Measurements from ENCODE around the gene KIAA0513.
"Not testable (repeated sequence)": the region's sequence is repeated elsewhere in the genome, so short reads cannot be mapped to it uniquely, and the experiment has no call there.

The KIAA0513 gene

DNA sequence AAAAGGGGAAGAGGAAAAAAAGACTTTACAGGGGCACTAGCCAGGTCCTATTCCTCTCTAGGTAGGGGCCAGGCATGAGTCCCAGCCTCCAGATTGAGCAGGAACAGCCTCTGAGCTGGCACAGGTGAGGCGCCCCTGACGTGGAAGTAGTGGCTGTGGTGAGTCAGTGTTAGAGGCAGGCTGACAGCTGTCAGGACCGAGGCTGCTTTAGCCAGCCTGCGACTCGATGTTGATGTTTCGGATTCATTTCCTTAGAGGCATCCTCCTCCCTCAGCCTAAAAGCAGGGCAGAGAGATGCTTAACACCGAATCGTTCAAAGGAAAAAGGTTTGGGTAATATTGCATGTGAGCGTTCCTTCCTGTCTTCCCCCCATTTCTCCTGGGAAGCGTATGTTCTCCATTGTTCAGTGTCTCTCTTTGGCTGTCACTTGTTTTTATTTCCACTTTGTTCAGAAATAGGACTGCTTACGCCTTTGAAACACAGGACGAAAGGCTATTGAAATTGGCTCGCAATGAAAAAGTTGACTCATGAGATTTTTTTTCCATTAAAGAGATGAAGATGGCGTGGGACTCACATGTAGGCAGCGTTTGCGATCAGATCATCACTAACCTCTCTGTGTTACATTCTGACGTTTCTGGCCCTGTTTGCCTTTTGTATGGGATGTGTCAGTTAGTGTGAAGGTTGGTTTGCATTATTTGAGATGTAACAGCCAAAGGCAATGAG, 1.3 kb downstream of the KIAA0513 start:
- peak; percentile 29 to 42 (median 36) for DNase-seq (ENCODE audit: low read depth in 2 of 3, low spot score in 2 of 3)

GRCh38 chr16:85029408-85029784, 1.8 kb downstream of the KIAA0513 start:
- DNase-seq (ENCODE audit: low read depth in 2 of 3, low spot score in 2 of 3) = peak in 1 of 3 experiments; percentile 9

- no peak for DNase-seq (ENCODE audit: low read depth in 2 of 3, low spot score in 2 of 3)
These were observed 2.4 kb downstream of the KIAA0513 start for GRCh38 chr16:85029981-85030401.

DNA sequence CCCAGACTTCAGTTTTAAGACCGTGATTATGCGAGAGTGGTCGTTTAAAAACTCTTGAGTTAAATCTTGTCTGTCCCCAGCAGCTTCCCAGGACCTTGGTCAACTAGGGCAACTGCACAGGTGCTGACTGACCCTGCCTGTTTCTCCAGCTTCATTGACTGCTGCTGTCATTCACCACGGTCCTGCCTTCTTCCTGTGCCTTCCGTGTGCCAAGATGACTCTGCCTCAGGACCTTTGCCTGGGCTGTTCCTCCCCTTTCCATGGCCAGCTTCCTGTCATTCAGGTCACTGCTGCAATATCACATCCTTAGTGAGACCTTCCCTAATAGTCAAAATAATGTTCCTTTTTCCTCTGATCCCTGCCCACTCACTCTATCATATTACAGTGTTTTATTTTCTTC, 3.9 kb downstream of the KIAA0513 start:
- DNase-seq (ENCODE audit: low read depth in 2 of 3, low spot score in 2 of 3) = no peak

- not testable (repeated sequence) for DNase-seq (ENCODE audit: low read depth in 2 of 3, low spot score in 2 of 3)
These were observed 4.6 kb downstream of the KIAA0513 start for GRCh38 chr16:85032187-85032586.

- no peak for DNase-seq (ENCODE audit: low read depth in 2 of 3, low spot score in 2 of 3)
These were observed 5.6 kb downstream of the KIAA0513 start for GRCh38 chr16:85033171-85033570.

GRCh38 chr16:85034591-85035433, 7.2 kb downstream of the KIAA0513 start:
- DNase-seq (ENCODE audit: low read depth in 2 of 3, low spot score in 2 of 3) = no peak

DNA sequence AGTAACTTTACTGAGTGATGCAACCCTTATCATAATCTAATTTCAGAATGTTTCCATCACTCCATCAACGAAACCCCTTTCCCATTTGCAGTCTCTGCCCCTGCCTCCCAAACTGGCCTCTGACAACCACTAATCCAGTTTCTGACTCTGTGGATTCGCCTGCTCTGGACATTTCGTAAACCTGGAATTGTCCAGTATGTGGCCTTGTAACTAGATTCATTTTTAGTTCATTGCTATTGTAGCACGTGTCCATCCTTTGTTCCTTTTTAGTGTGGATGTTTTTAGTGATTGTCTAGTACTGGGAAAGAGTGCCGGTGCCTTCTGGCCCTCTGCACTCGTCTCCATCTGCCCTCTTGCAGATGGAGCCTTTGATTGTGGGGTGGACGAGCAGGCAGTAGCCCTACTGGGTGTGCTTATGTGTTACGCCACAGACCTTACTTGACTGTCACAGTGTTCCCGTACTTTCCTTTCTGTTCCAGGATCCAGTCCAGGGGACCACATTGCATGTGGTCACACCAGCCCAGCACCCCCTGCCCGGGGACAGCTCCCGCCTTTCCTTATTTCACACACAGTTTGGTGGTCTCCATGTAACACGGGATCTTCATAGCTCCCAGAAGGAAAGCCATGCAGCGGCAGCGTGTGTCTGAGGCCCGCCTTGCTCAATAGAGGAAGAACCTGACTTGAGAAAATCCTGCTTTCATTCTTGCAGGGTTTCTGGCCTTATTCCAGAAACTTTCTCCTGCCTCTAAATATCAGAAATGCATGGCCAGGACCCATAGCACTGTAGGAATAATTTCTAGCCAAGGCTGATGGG, 8.8 kb downstream of the KIAA0513 start:
- no peak for DNase-seq (ENCODE audit: low read depth in 2 of 3, low spot score in 2 of 3)

DNA sequence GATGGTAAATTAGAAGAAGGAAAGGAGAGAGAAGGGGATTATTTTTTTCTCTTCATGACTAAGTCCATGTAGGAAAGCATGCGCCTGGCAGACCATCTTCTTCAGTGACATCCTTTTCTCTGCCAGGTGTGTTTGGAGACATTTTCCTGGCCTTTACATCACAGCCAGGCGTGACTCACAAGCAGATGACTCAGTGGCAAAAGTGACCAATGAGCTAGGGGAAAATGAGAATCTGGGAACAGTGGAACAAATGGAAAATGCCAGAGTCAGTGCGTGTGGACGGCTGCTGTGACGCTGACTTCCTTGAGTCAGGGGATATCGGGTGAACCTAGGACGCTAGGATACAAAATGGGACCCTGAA, 9.4 kb downstream of the KIAA0513 start:
- DNase-seq (ENCODE audit: low read depth in 2 of 3, low spot score in 2 of 3) = no peak

GRCh38 chr16:85037721-85038120, 10.1 kb downstream of the KIAA0513 start:
- DNase-seq (ENCODE audit: low read depth in 2 of 3, low spot score in 2 of 3) = no peak

GRCh38 chr16:85040685-85041084, 13.1 kb downstream of the KIAA0513 start:
- DNase-seq (ENCODE audit: low read depth in 2 of 3, low spot score in 2 of 3) = no peak

GRCh38 chr16:85041219-85042166, 13.9 kb downstream of the KIAA0513 start:
- no peak for DNase-seq (ENCODE audit: low read depth in 2 of 3, low spot score in 2 of 3)

DNA sequence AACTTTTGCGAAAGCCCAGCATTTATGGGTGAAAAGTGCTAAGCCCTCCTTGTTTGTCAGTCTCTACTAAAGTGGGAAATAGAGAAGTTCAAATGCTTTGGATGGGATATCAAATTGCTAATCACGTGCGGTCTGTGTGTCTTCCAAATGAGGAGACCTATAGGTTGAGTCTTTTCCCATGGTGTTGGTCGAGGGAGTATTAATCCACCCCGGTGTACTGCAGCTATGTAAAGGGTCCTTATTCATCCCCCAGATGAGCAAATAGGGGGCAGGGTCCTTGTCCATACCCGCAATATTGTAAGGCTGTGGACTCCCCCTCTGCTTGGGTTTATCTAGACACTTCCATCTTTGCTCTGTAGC, 14.6 kb downstream of the KIAA0513 start:
- DNase-seq (ENCODE audit: low read depth in 2 of 3, low spot score in 2 of 3) = no peak

DNA sequence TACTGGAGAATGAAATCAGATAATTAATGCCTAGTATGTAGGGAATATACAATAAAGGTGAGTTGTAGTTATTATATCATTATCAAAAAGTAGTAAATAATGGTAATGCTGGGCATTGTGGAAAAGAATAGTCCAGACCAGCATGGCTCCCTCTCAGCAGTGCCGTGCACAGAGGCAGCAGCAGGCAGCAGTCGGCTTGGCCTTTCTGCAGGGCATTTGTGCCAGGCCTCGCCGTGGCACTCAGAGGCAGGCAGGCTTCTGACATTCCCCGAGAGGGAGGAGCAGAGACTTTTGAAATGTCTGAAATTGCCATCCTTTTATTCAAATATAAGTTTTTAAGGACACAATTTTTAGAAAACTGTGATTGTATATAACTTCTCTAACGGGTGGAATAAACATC, 15.0 kb downstream of the KIAA0513 start:
- DNase-seq (ENCODE audit: low read depth in 2 of 3, low spot score in 2 of 3) = no peak

- no peak for DNase-seq (ENCODE audit: low read depth in 2 of 3, low spot score in 2 of 3)
These were observed 17.5 kb downstream of the KIAA0513 start for GRCh38 chr16:85045077-85045476.

DNA sequence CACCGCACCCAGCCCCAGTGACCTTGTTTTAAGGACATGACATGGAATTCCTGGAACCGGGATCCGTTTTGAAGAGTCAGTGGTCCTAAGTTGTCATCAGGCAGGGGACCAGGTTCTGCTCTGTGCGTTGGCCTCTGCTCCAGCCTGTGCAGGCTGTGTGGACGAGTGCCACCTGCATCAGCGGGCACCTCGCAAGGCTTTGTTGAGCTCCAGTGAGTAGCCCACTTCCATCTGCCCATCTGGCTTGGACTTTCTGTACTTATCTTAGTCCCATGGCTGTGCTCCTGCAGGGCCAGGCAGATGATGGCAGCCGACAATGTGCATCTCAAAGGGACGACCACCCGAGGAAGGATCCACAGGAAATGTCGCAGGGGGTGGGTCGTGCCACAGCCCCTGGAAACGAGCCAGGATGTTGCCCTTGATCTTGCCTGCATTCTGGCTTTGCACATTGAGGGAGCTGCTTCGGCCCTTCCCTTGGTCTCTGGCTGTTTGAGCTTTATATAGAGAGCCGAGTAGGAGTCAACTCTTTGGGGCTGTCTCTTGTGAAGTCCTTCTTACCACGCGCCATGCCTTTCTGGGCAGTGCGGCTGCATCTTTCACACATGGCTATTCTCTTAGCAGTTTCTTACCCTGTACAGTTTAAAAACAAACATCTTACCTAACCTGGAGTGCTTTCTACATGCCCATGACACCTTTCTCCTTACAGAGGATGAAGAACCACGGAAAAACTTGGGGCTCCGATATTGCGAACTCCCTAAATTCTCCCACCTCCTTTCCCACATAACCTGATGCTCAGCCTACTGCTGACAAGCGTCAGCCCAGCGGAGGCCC, 18.3 kb downstream of the KIAA0513 start:
- DNase-seq (ENCODE audit: low read depth in 2 of 3, low spot score in 2 of 3) = no peak

DNA sequence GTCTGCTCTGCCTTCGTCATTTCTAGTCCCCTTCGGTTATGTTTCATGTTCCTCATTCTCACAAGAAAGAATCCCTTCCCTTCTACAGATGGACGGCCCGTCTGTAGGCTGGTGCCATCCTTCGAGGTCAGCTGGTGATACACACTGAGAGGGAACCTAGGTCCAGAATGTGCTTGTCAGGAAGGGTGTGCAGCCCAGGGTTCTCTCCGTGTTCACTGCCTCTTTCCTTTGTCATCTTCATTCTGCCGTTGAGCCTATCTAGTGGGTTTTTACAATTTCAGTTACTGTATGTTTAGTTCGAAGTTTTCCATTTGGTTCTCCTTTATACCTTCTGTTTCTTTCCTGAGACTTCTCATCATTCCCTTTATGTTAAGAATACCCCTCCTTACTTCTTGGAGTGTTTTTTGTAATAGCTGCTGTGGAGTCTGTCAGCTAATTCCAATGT, 18.9 kb downstream of the KIAA0513 start:
- no peak for DNase-seq (ENCODE audit: low read depth in 2 of 3, low spot score in 2 of 3)

DNA sequence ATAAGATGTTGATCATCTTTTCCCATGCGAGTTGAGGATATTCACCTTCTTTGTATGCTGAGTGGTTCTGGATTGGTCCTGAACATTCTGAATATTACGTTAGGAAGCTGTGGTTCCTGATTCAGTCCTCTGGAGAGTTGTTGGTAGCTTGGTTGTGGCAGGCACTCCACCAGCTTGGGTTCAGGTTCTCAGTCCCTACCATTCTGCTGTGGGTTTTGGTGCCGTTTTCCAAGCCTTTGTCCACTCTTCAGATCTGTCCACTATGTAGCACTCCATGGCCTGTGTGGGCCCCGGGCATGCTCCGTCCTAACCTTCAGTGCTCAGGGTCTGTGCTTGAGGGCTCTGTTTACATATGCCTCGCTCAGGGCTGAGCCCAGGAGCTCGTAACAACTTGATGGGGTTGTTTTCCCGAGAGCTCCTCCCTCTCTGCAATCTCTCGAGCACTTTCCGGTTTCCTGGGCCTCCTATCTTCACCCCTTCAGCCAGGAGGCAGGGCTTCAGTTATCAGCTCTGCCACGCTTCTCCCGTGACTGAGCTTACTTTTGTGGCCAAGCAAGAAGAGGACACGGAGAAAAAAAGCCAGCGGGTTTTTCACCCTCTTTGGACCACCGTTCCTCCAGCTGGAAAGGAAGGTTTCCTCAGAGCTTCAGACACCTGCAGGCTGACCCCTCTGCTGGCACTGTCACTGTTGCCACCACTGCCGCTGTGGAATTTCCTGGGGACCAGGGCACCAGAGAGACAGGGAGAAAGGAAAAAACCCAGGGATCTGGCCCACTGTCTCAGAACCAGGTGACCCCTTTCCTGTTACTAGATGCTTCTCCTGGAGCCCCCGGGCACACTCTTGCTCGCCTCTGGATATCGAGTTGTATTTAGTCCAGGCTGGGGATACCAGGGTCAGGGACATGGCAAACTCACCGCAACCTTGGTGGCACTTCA, 19.6 kb downstream of the KIAA0513 start:
- no peak for DNase-seq (ENCODE audit: low read depth in 2 of 3, low spot score in 2 of 3)

Data from activated CD8-positive, alpha-beta memory T cell treated with anti-CD3 and anti-CD28 coated beads for 48 hours (primary cell).